HG03354 (cell line): Measurements from ENCODE around the gene FADS6.

Experiments used
- ATAC-seq: cut with Tn5 transposase; IDR thresholded peaks from one replicate; pipeline ENCODE4 v1.9.1; 2021; ENCODE audit warnings: mild to moderate bottlenecking; ENCODE audit not compliant: unreplicated experiment, poor library complexity, severe bottlenecking

The FADS6 gene

GRCh38 chr17:74858672-74859458, 34.6 kb downstream of the FADS6 start:
- ATAC-seq = no peak

GRCh38 chr17:74857191-74857590, 36.2 kb downstream of the FADS6 start:
- no peak for ATAC-seq

- no peak for ATAC-seq
Measured at GRCh38 chr17:74856112-74856511, 37.3 kb downstream of the FADS6 start.

GRCh38 chr17:74855323-74855722, 38.1 kb downstream of the FADS6 start:
- no peak for ATAC-seq

- no peak for ATAC-seq
Measured at GRCh38 chr17:74854792-74855191, 38.6 kb downstream of the FADS6 start.

- ATAC-seq = no peak
Measured at GRCh38 chr17:74853669-74854068, 39.8 kb downstream of the FADS6 start.

- no peak for ATAC-seq
Measured at GRCh38 chr17:74853048-74853397, 40.4 kb downstream of the FADS6 start.

- no peak for ATAC-seq
Measured at GRCh38 chr17:74852237-74853047, 41.0 kb downstream of the FADS6 start.

GRCh38 chr17:74851612-74852236, 41.7 kb downstream of the FADS6 start:
- ATAC-seq = no peak

GRCh38 chr17:74850914-74851313, 42.5 kb downstream of the FADS6 start:
- ATAC-seq = no peak

GRCh38 chr17:74850310-74850709, 43.1 kb downstream of the FADS6 start:
- ATAC-seq = no peak

GRCh38 chr17:74848656-74849399, 44.6 kb downstream of the FADS6 start:
- no peak for ATAC-seq

- ATAC-seq = no peak
Measured at GRCh38 chr17:74846621-74847020, 46.8 kb downstream of the FADS6 start.

- no peak for ATAC-seq
Measured at GRCh38 chr17:74843352-74843627, 50.1 kb downstream of the FADS6 start.

- no peak for ATAC-seq
Measured at GRCh38 chr17:74842599-74843351, 50.7 kb downstream of the FADS6 start.

GRCh38 chr17:74842146-74842598, 51.3 kb downstream of the FADS6 start:
- ATAC-seq = no peak

GRCh38 chr17:74840989-74841666, 52.3 kb downstream of the FADS6 start:
- ATAC-seq = no peak

GRCh38 chr17:74839990-74840852, 53.2 kb downstream of the FADS6 start:
- ATAC-seq = no peak
